Adrenal gland (tissue), 5 donors: ENCODE results near the gene NFATC1.

ENCODE experiments used
- POLR2A ChIP-seq, 2 donors: fragments of 450-650 bp; IDR thresholded peaks; one replicate each; pipeline ENCODE4 v1.6.1; 2017; ENCODE audit warnings: antibody characterized with exemption in 2 of 2, mild to moderate bottlenecking in 2 of 2, moderate library complexity in 1 of 2
- TF ChIP-seq, protein P1 (sequence below), 6 experiments: fragments of 450-650 bp in 4 of 6; fragments of 200-600 bp in 2 of 6; sonication (generic) in 1 of 6; IDR thresholded peaks; 1 replicate in 5 of 6; 2 replicates in 1 of 6; pipeline versions ENCODE4 v1.5.1 to v1.8.0; 2016 to 2021; ENCODE audit warnings: antibody characterized with exemption in 6 of 6, mild to moderate bottlenecking in 2 of 6, moderate library complexity in 1 of 6
- donor health status: DM: no; HTN: no; CAD: no.

DNA sequence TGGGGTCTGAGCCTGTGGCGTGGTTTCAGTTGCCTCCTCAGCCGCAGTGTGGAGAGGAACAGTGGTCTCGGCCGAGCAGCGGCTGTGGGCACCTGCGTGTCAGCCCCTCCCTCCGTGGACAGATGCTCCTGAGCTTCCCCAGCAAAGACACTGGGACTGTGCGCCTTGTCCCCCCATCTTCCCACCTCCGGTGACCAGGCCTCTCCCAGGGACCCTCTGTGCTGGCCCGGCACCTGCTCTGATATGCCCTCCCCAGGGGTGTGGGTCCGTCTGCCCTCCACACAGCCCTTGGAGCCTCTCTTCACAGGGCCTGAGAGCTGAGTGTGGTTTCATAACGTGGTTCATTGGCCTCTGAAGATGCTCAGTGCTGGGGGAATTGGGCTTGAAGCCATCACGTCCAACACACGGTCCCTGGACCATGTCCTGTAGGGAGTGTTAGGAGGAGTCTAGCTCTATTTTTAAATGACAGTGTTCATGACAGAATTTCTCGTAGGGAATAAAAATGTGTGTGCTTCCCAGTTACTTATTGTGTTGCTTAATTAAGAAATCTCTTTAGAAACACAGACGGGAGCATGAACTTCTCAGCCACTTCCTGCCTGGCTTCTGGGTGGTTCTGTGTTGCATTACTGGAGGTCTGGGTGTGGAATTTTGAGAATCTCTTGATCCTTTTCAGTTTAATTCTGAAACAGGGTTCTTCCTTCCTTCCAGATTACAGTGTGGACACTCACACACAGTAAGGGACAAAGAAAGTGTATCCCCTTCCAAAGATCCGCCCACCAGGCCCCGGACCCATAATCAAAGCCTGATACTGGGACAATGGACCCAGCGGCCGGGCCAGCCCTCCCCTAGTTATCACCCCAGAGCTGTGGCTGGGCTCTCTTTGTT, 110.7 kb downstream of the NFATC1 start:
- TF ChIP-seq, protein P1, sequence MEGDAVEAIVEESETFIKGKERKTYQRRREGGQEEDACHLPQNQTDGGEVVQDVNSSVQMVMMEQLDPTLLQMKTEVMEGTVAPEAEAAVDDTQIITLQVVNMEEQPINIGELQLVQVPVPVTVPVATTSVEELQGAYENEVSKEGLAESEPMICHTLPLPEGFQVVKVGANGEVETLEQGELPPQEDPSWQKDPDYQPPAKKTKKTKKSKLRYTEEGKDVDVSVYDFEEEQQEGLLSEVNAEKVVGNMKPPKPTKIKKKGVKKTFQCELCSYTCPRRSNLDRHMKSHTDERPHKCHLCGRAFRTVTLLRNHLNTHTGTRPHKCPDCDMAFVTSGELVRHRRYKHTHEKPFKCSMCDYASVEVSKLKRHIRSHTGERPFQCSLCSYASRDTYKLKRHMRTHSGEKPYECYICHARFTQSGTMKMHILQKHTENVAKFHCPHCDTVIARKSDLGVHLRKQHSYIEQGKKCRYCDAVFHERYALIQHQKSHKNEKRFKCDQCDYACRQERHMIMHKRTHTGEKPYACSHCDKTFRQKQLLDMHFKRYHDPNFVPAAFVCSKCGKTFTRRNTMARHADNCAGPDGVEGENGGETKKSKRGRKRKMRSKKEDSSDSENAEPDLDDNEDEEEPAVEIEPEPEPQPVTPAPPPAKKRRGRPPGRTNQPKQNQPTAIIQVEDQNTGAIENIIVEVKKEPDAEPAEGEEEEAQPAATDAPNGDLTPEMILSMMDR (IDR thresholded peaks at IDR 0.05), result no peak
- TF ChIP-seq POLR2A (IDR thresholded peaks at IDR 0.05), result no peak
